ENCODE measurements around the gene GJA1. TPM values are rescaled to one million over a fixed set of nuclear protein-coding genes. Genes with fewer than 3 reads are reported as not detected.
"Not testable (repeated sequence)": the region's sequence is repeated elsewhere in the genome, so short reads cannot be mapped to it uniquely, and the experiment has no call there.

The GJA1 gene
- 475 TPM for polyA plus RNA-seq (2013, experiment 1 of 2)
- 492 TPM for polyA plus RNA-seq (2013, experiment 2 of 2)

- H2AK5ac ChIP-seq (ENCODE audit: low read length, severe bottlenecking) = peak within 1 kb of the TSS; percentile 69
- peak; percentile 93 for DNase-seq
- no peaks in the 10 kb centered on the region for H3K9me3 ChIP-seq (ENCODE audit: control insufficient read depth, low read length)
- H3K79me1 ChIP-seq (replicated peaks; ENCODE audit: low read length, poor library complexity, severe bottlenecking) = no peaks in the 10 kb centered on the region
- peak within 1 kb of the TSS in 1 of 2 experiments; percentile 52 for H2BK12ac ChIP-seq (ENCODE audit: low read length in 2 of 2)
- peak within 1 kb of the TSS; percentile 63 to 96 for H3K4me3 ChIP-seq (ENCODE audit: insufficient read depth in 1 of 2, low read depth in 1 of 2, low read length in 2 of 2)
- no peak within 1 kb of the TSS for H2BK15ac ChIP-seq (ENCODE audit: low read depth, poor library complexity, severe bottlenecking)
- H3K4ac ChIP-seq (ENCODE audit: low read depth in 1 of 2, low read length in 2 of 2) = peak within 1 kb of the TSS in 1 of 2 experiments; percentile 61
- H4K8ac ChIP-seq (ENCODE audit: low read length) = peak within 1 kb of the TSS; percentile 49
- no peaks in the 10 kb centered on the region for H3K36me3 ChIP-seq (ENCODE audit: control insufficient read depth in 1 of 2, insufficient read depth in 2 of 2, low read depth in 1 of 2, low read length in 2 of 2)
- H3K27ac ChIP-seq (ENCODE audit: low read length, poor library complexity, severe bottlenecking) = peak within 1 kb of the TSS; percentile 95
- H4K91ac ChIP-seq (ENCODE audit: low read length) = peak within 1 kb of the TSS; percentile 39
- no peak within 1 kb of the TSS for H3K23ac ChIP-seq (ENCODE audit: low read length in 2 of 2)
- H3K18ac ChIP-seq (ENCODE audit: low read depth in 1 of 2, low read length in 2 of 2) = peak within 1 kb of the TSS; percentile 57 to 70
- peak within 1 kb of the TSS; percentile 83 for H3K4me2 ChIP-seq (ENCODE audit: low read length, poor library complexity, severe bottlenecking)
- peak within 1 kb of the TSS; percentile 100 for H3K9ac ChIP-seq (ENCODE audit: low read length)
- no CpG with 5 or more reads among the region's 5 CpGs for WGBS
- no peak within 1 kb of the TSS for H3K14ac ChIP-seq (ENCODE audit: low read length in 2 of 2)
- H2AFZ ChIP-seq (ENCODE audit: low read depth, low read length) = no peak within 1 kb of the TSS
- no peak within 1 kb of the TSS for H2BK5ac ChIP-seq (ENCODE audit: low read depth, low read length, poor library complexity, severe bottlenecking)
- H3K4me1 ChIP-seq (ENCODE audit: control insufficient read depth, insufficient read depth, low read depth, low read length) = peaks cover 1% of the 10 kb centered on the region
- no peaks in the 10 kb centered on the region for H3K27me3 ChIP-seq (ENCODE audit: control insufficient read depth in 1 of 2, insufficient read depth in 1 of 2, low read length in 2 of 2)
- H2BK120ac ChIP-seq (ENCODE audit: low read depth, low read length) = no peak within 1 kb of the TSS
These were observed at the start of gene GJA1 for GRCh38 chr6:121435444-121436069. GJA1 (plus strand) TSS chr6:121435646; CDS start chr6:121446848, 11,202 bp downstream.

GRCh38 chr6:121386551-121386950 lies 48.9 kb upstream of the GJA1 start:
- H3K9ac ChIP-seq (ENCODE audit: low read length); H2AK5ac ChIP-seq (ENCODE audit: low read length, severe bottlenecking); H3K9me3 ChIP-seq (ENCODE audit: control insufficient read depth, low read length); H3K4me2 ChIP-seq (ENCODE audit: low read length, poor library complexity, severe bottlenecking); H2BK12ac ChIP-seq (ENCODE audit: low read length in 2 of 2); H3K27me3 ChIP-seq (ENCODE audit: control insufficient read depth in 1 of 2, insufficient read depth in 1 of 2, low read length in 2 of 2); H4K91ac ChIP-seq (ENCODE audit: low read length); H3K4ac ChIP-seq (ENCODE audit: low read depth in 1 of 2, low read length in 2 of 2); H2BK15ac ChIP-seq (ENCODE audit: low read depth, poor library complexity, severe bottlenecking); H2BK120ac ChIP-seq (ENCODE audit: low read depth, low read length); H2AFZ ChIP-seq (ENCODE audit: low read depth, low read length); H4K8ac ChIP-seq (ENCODE audit: low read length); H3K23ac ChIP-seq (ENCODE audit: low read length in 2 of 2); H3K18ac ChIP-seq (ENCODE audit: low read depth in 1 of 2, low read length in 2 of 2); H3K36me3 ChIP-seq (ENCODE audit: control insufficient read depth in 1 of 2, insufficient read depth in 2 of 2, low read depth in 1 of 2, low read length in 2 of 2); H3K14ac ChIP-seq (ENCODE audit: low read length in 2 of 2); H3K79me1 ChIP-seq (replicated peaks; ENCODE audit: low read length, poor library complexity, severe bottlenecking); H2BK5ac ChIP-seq (ENCODE audit: low read depth, low read length, poor library complexity, severe bottlenecking); H3K4me1 ChIP-seq (ENCODE audit: control insufficient read depth, insufficient read depth, low read depth, low read length); H3K4me3 ChIP-seq (ENCODE audit: insufficient read depth in 1 of 2, low read depth in 1 of 2, low read length in 2 of 2); DNase-seq; H3K27ac ChIP-seq (ENCODE audit: low read length, poor library complexity, severe bottlenecking): not testable (repeated sequence)
- 95% methylated on average over 2 of the region's 3 CpGs for WGBS

- no peak overlapping the region for H2BK15ac ChIP-seq (ENCODE audit: low read depth, poor library complexity, severe bottlenecking)
- no peak for DNase-seq
- no peak overlapping the region for H4K8ac ChIP-seq (ENCODE audit: low read length)
- no peak overlapping the region for H3K23ac ChIP-seq (ENCODE audit: low read length in 2 of 2)
- no peak overlapping the region for H3K4me3 ChIP-seq (ENCODE audit: insufficient read depth in 1 of 2, low read depth in 1 of 2, low read length in 2 of 2)
- no peaks in the 10 kb centered on the region for H3K36me3 ChIP-seq (ENCODE audit: control insufficient read depth in 1 of 2, insufficient read depth in 2 of 2, low read depth in 1 of 2, low read length in 2 of 2)
- no peaks in the 10 kb centered on the region for H3K27me3 ChIP-seq (ENCODE audit: control insufficient read depth in 1 of 2, insufficient read depth in 1 of 2, low read length in 2 of 2)
- H2BK120ac ChIP-seq (ENCODE audit: low read depth, low read length) = no peak overlapping the region
- H3K9me3 ChIP-seq (ENCODE audit: control insufficient read depth, low read length) = no peaks in the 10 kb centered on the region
- no peak overlapping the region for H4K91ac ChIP-seq (ENCODE audit: low read length)
- H3K9ac ChIP-seq (ENCODE audit: low read length) = no peak overlapping the region
- no peak overlapping the region for H3K18ac ChIP-seq (ENCODE audit: low read depth in 1 of 2, low read length in 2 of 2)
- H2AFZ ChIP-seq (ENCODE audit: low read depth, low read length) = no peak overlapping the region
- H2AK5ac ChIP-seq (ENCODE audit: low read length, severe bottlenecking) = no peak overlapping the region
- no peak overlapping the region for H3K14ac ChIP-seq (ENCODE audit: low read length in 2 of 2)
- H3K4me1 ChIP-seq (ENCODE audit: control insufficient read depth, insufficient read depth, low read depth, low read length) = no peaks in the 10 kb centered on the region
- no peak overlapping the region for H2BK12ac ChIP-seq (ENCODE audit: low read length in 2 of 2)
- H3K79me1 ChIP-seq (replicated peaks; ENCODE audit: low read length, poor library complexity, severe bottlenecking) = no peaks in the 10 kb centered on the region
- H3K4me2 ChIP-seq (ENCODE audit: low read length, poor library complexity, severe bottlenecking) = no peak overlapping the region
- H2BK5ac ChIP-seq (ENCODE audit: low read depth, low read length, poor library complexity, severe bottlenecking) = no peak overlapping the region
- 99% methylated on average over 3 of the region's 3 CpGs for WGBS
- H3K4ac ChIP-seq (ENCODE audit: low read depth in 1 of 2, low read length in 2 of 2) = no peak overlapping the region
- no peak overlapping the region for H3K27ac ChIP-seq (ENCODE audit: low read length, poor library complexity, severe bottlenecking)
These were observed 46.0 kb upstream of the GJA1 start for GRCh38 chr6:121389419-121389818.

- DNase-seq = no peak
- H3K23ac ChIP-seq (ENCODE audit: low read length in 2 of 2) = no peak overlapping the region
- H3K27me3 ChIP-seq (ENCODE audit: control insufficient read depth in 1 of 2, insufficient read depth in 1 of 2, low read length in 2 of 2) = no peaks in the 10 kb centered on the region
- H2BK5ac ChIP-seq (ENCODE audit: low read depth, low read length, poor library complexity, severe bottlenecking) = no peak overlapping the region
- H4K8ac ChIP-seq (ENCODE audit: low read length) = no peak overlapping the region
- H3K4me2 ChIP-seq (ENCODE audit: low read length, poor library complexity, severe bottlenecking) = no peak overlapping the region
- no peak overlapping the region for H3K14ac ChIP-seq (ENCODE audit: low read length in 2 of 2)
- no peak overlapping the region for H3K18ac ChIP-seq (ENCODE audit: low read depth in 1 of 2, low read length in 2 of 2)
- H3K36me3 ChIP-seq (ENCODE audit: control insufficient read depth in 1 of 2, insufficient read depth in 2 of 2, low read depth in 1 of 2, low read length in 2 of 2) = no peaks in the 10 kb centered on the region
- no peak overlapping the region for H3K4me3 ChIP-seq (ENCODE audit: insufficient read depth in 1 of 2, low read depth in 1 of 2, low read length in 2 of 2)
- no peaks in the 10 kb centered on the region for H3K79me1 ChIP-seq (replicated peaks; ENCODE audit: low read length, poor library complexity, severe bottlenecking)
- no peak overlapping the region for H2AFZ ChIP-seq (ENCODE audit: low read depth, low read length)
- H2BK12ac ChIP-seq (ENCODE audit: low read length in 2 of 2) = no peak overlapping the region
- H3K9me3 ChIP-seq (ENCODE audit: control insufficient read depth, low read length) = no peaks in the 10 kb centered on the region
- no CpG with 5 or more reads among the region's 1 CpG for WGBS
- no peak overlapping the region for H2BK15ac ChIP-seq (ENCODE audit: low read depth, poor library complexity, severe bottlenecking)
- H3K27ac ChIP-seq (ENCODE audit: low read length, poor library complexity, severe bottlenecking) = no peak overlapping the region
- H3K9ac ChIP-seq (ENCODE audit: low read length) = no peak overlapping the region
- no peak overlapping the region for H4K91ac ChIP-seq (ENCODE audit: low read length)
- H3K4ac ChIP-seq (ENCODE audit: low read depth in 1 of 2, low read length in 2 of 2) = no peak overlapping the region
- no peak overlapping the region for H2BK120ac ChIP-seq (ENCODE audit: low read depth, low read length)
- H2AK5ac ChIP-seq (ENCODE audit: low read length, severe bottlenecking) = no peak overlapping the region
- no peaks in the 10 kb centered on the region for H3K4me1 ChIP-seq (ENCODE audit: control insufficient read depth, insufficient read depth, low read depth, low read length)
These were observed 41.5 kb upstream of the GJA1 start for GRCh38 chr6:121393731-121394505.

All from mesenchymal stem cell (in vitro differentiated cells and primary cell).